ENCODE data around the gene CLEC3B. TPM values are rescaled to one million over a fixed set of nuclear protein-coding genes. Genes with fewer than 3 reads are reported as not detected.

Gene CLEC3B
- total RNA-seq, 1 experiment from 2014 or later: not detected

- BruUV-seq (replicated peaks): no TSS peak
- DNase-seq (ENCODE audit: low read depth, low spot score): no peak
- TF ChIP-seq, protein P1, sequence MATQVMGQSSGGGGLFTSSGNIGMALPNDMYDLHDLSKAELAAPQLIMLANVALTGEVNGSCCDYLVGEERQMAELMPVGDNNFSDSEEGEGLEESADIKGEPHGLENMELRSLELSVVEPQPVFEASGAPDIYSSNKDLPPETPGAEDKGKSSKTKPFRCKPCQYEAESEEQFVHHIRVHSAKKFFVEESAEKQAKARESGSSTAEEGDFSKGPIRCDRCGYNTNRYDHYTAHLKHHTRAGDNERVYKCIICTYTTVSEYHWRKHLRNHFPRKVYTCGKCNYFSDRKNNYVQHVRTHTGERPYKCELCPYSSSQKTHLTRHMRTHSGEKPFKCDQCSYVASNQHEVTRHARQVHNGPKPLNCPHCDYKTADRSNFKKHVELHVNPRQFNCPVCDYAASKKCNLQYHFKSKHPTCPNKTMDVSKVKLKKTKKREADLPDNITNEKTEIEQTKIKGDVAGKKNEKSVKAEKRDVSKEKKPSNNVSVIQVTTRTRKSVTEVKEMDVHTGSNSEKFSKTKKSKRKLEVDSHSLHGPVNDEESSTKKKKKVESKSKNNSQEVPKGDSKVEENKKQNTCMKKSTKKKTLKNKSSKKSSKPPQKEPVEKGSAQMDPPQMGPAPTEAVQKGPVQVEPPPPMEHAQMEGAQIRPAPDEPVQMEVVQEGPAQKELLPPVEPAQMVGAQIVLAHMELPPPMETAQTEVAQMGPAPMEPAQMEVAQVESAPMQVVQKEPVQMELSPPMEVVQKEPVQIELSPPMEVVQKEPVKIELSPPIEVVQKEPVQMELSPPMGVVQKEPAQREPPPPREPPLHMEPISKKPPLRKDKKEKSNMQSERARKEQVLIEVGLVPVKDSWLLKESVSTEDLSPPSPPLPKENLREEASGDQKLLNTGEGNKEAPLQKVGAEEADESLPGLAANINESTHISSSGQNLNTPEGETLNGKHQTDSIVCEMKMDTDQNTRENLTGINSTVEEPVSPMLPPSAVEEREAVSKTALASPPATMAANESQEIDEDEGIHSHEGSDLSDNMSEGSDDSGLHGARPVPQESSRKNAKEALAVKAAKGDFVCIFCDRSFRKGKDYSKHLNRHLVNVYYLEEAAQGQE (IDR thresholded peaks at IDR 0.05; ENCODE audit: insufficient read depth in 1 of 2, low read depth in 2 of 2, low read length in 1 of 2): no peak
- TF ChIP-seq SIN3A (IDR thresholded peaks at IDR 0.05; ENCODE audit: borderline replicate concordance, insufficient read depth, low read depth, low read length): no peak
- TF ChIP-seq TCF7L2 (IDR thresholded peaks at IDR 0.05; ENCODE audit: low read depth, low read length): no peak
- TF ChIP-seq, protein P2, sequence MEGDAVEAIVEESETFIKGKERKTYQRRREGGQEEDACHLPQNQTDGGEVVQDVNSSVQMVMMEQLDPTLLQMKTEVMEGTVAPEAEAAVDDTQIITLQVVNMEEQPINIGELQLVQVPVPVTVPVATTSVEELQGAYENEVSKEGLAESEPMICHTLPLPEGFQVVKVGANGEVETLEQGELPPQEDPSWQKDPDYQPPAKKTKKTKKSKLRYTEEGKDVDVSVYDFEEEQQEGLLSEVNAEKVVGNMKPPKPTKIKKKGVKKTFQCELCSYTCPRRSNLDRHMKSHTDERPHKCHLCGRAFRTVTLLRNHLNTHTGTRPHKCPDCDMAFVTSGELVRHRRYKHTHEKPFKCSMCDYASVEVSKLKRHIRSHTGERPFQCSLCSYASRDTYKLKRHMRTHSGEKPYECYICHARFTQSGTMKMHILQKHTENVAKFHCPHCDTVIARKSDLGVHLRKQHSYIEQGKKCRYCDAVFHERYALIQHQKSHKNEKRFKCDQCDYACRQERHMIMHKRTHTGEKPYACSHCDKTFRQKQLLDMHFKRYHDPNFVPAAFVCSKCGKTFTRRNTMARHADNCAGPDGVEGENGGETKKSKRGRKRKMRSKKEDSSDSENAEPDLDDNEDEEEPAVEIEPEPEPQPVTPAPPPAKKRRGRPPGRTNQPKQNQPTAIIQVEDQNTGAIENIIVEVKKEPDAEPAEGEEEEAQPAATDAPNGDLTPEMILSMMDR (IDR thresholded peaks at IDR 0.05): no peak
- no peak for ATAC-seq
- CTCF ChIA-PET: interaction anchor here (0.5 to 0.8 kb wide), 2 partner anchors 24 to 131 kb away, joined by 3 to 8 read pairs; no protein-coding TSS in a partner anchor
- POLR2A ChIA-PET: no interaction called here
- no peak overlapping the region for H3K27ac ChIP-seq (ENCODE audit: low read length)
- no peaks in the 10 kb centered on the region for H3K27me3 ChIP-seq (ENCODE audit: control insufficient read depth, insufficient read depth, low read length)
- H3K9me3 ChIP-seq (ENCODE audit: control insufficient read depth, insufficient read depth, low read depth, low read length): no peaks in the 10 kb centered on the region
- no peak overlapping the region for H3K4me3 ChIP-seq (ENCODE audit: low read depth in 2 of 2, low read length in 2 of 2)
- no peaks in the 10 kb centered on the region for H3K4me1 ChIP-seq (ENCODE audit: control insufficient read depth, insufficient read depth, low read length)
- no peaks in the 10 kb centered on the region for H3K36me3 ChIP-seq (ENCODE audit: control insufficient read depth, insufficient read depth, low read length)
- intact Hi-C loops (cut with micrococcal nuclease; ENCODE audit: unreplicated experiment): no loop called here
- in situ Hi-C loops (cut with HindIII; ENCODE audit: low pct_unique_long_range_greater_than_20kb, low sequenced_read_pairs): no loop called here
These were observed 53.6 kb downstream of the CLEC3B start for GRCh38 chr3:45079715-45080114.

DNA sequence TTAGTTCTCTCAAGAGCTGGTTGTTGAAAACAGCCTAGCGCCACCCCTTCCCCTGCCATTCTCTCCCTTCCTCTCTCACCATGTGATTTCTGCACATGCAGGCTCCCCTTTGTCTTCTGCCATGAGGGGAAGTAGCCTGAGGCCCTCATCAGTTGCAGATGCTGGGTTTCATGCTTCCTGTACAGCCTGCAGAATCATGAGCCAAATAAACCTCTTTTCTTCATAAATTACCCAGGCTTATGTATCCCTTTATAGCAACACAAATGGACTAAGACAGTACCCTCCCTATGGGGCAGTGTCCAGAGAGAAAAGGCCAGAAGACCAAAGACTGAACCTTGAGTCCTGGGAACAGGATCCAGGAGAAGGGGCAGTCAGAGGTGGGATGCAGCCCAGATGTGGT is 54.7 kb downstream of the CLEC3B start:
- no peak for TF ChIP-seq POLR2AphosphoS5 (IDR thresholded peaks at IDR 0.05; ENCODE audit: low read depth, low read length)
- TF ChIP-seq, protein P2 (IDR thresholded peaks at IDR 0.05): no peak
- TF ChIP-seq, protein P1 (IDR thresholded peaks at IDR 0.05; ENCODE audit: insufficient read depth in 1 of 2, low read depth in 2 of 2, low read length in 1 of 2): no peak
- no peak for TF ChIP-seq SIN3A (IDR thresholded peaks at IDR 0.05; ENCODE audit: borderline replicate concordance, insufficient read depth, low read depth, low read length)
- no peak for TF ChIP-seq TCF7L2 (IDR thresholded peaks at IDR 0.05; ENCODE audit: low read depth, low read length)
- ATAC-seq (no peak), DNase-seq (ENCODE audit: low read depth, low spot score) (no peak)
- H3K27ac ChIP-seq (ENCODE audit: low read length): no peak overlapping the region
- H3K36me3 ChIP-seq (ENCODE audit: control insufficient read depth, insufficient read depth, low read length): no peaks in the 10 kb centered on the region
- no peaks in the 10 kb centered on the region for H3K4me1 ChIP-seq (ENCODE audit: control insufficient read depth, insufficient read depth, low read length)
- in situ Hi-C loops (cut with HindIII; ENCODE audit: low pct_unique_long_range_greater_than_20kb, low sequenced_read_pairs): no loop called here
- intact Hi-C loops (cut with micrococcal nuclease; ENCODE audit: unreplicated experiment): no loop called here
- no peak overlapping the region for H3K4me3 ChIP-seq (ENCODE audit: low read depth in 2 of 2, low read length in 2 of 2)
- H3K9me3 ChIP-seq (ENCODE audit: control insufficient read depth, insufficient read depth, low read depth, low read length): no peaks in the 10 kb centered on the region
- no peaks in the 10 kb centered on the region for H3K27me3 ChIP-seq (ENCODE audit: control insufficient read depth, insufficient read depth, low read length)
- POLR2A ChIA-PET: no interaction called here
- no TSS peak for BruUV-seq (replicated peaks)
- CTCF ChIA-PET: no interaction called here

Data from Panc1 (cell line).